GM21737 (cell line): Measurements from ENCODE around the gene LARP7.
"Not testable (repeated sequence)": the region's sequence is repeated elsewhere in the genome, so short reads cannot be mapped to it uniquely, and the experiment has no call there.

Experiments
- ATAC-seq: cut with Tn5 transposase; IDR thresholded peaks from one replicate; pipeline ENCODE4 v1.9.1; 2021; ENCODE audit warnings: mild to moderate bottlenecking, moderate library complexity; ENCODE audit not compliant: unreplicated experiment

Gene LARP7

DNA sequence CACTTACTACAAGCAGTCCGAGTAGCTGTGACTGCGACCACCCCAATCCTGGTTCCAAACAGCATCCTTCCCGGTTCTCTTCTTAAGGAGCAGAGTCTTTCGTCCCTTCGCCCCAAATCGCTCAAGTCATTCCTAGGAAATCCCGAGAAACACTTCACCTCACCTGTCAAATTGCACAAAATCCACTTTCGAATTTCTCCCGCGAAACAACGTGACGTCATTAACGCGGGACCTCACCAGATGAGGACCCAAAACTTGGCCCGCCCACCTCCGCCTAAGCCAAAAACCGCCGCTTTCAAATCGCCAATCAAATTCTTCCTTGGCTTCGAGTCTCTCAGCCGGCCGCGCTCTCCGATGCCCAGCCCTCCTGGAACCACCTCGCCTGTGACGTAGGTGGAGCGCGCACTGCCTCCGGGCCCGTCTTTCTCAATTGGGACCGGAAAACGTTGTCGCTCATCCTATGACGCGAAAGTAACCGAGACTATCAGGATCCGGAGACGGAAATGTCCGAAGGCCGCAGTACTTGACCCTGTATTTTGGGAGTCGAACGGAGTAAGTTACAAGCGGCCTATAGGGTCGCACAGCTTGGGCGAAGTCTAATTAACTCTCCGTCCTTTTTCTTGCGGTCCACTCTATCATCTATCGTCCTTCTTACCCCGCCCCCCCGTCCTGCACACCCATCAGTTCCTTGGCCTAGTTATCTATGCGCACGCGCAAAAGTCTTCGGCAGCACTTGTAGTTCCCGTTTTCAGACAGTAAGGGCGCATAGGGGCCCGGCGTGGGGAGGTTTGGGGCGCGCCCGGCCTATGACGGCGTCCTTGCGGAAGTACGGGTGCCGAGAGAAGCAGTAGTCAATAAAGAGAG is at the start of gene LARP7, which contains the start of gene ZGRF1:
TSS of gene LARP7 (plus strand) at position 456 of the 864 bp plus-strand sequence. CDS start 7,527 bp downstream, outside the sequence.
TSS of gene ZGRF1 (minus strand) at position 222 of the 864 bp plus-strand sequence. CDS start 3,733 bp downstream, outside the sequence.
- peak; percentile 88 for ATAC-seq

DNA sequence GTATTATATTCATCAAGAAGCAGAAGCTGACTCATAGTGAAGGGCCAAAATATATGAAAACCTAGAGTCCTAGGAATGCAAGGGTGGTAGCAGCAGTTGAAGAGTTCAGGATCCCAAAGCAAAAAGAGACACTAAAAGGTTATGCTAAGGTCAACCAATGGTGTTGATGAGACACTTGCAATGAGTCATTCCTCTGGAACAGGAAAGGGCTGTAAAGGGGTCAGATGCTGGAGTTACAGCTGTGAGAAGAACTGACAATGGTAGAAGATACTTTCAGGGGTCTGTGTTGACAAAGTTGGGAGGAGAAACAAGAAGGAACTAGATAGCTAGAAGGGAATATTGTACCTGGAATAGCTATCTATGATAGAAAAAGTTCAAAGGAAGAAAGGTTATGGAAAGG is 47.7 kb upstream of the LARP7 start:
- no peak for ATAC-seq

DNA sequence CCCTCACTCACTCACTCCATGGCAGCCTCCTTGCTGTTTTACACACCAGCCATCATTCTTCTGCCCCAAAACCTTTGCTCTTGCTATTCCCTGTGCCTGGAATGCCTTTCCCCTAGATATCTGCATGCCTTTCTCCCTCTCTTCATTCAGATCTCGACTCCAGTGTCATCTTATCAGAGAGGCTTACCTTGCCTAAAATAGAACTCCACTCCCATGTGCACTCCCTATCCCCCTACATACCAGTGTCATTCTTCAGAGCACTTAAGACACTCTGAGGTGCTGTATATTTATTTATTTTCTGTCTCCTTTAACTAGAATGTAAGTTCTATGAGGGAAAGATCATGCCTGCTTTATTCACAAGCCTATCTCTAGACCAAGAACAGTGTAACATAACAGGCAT is 45.4 kb upstream of the LARP7 start:
- no peak for ATAC-seq

DNA sequence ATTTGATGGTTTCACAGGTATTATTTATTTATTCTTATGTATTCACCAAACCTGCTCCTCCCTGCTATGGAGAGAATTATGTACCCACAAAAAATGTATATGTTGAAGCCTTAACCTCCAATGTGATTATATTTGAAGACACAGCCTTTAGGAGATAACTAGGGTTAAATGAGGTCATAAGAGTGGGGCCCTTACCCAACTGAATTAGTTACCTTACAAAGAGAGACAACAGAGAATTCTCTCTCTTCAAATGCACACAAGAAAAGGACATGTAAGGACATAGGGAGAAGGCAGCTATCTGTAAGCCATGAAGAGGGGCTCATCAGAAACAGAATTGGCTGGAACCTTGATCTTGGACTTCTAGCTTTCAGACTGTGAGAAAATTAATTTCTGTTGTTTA is 44.2 kb upstream of the LARP7 start:
- no peak for ATAC-seq

DNA sequence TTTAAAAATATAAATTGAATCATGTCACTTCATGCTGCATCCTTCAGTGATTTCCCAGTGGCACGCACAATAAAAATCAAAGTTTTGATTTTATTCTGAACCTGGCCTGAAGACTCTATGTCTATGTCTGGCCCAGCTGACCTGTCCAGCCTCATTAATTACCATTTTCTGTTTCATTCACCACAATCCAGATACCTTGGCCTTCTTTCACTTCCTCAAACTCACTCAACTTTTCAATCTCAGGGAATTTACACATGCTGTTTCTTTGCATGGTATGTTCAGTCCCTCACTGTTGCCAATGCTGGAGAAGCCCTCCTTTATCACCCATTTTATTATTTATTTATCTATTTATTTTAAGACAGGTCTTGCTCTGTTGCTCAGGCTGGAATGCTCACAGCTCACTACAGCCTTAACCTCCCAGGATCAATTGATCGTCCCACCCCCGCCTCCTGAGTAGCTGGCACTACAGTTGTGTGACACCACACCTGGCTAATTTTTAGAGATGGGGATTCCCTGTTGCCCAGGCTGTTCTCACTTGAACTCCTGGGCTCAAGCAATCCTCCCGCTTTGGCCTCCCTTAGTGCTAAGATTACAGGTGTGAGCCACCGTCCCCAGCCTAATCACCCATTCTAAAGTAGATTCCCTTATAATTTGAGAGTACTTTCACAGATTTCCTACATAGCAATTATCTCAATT is 43.4 kb upstream of the LARP7 start:
- ATAC-seq, result peak; percentile 57

DNA sequence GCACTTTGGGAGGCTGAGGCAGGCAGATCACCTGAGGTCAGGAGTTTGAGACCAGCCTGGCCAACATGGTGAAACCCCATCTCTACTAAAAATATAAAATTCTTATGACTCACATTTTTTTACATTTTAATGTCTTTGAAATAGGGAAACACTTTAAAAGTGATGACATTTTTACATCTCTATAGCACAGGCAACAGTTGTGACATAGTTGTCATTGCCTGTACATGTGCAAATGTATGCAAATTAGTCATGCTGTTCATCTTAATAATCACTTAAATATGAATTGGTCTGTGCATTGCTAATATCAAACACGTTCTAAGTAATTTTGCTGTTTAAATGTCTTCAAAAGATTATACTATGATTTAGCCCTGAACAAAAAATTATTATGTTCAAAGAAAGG is 42.0 kb upstream of the LARP7 start:
- no peak for ATAC-seq

DNA sequence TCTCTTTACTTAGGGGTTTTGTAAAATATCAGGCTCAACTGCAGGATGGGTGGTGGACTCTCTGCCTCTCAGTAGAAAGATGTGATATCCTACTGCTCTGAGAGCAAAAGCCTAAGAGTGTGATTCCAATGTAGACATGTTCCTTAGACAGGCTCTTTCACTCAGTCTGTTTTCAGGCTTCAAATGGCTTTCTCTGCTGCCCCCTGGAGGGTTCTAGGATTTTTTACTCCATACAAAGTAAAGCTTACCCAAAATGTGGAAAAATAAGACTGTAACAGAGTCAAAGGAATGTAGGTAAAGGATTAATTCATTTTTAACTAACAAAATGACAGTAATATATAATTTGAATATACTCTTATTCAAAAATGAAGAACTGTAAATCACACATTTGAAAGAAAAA is 32.4 kb upstream of the LARP7 start:
- peak; percentile 68 for ATAC-seq

DNA sequence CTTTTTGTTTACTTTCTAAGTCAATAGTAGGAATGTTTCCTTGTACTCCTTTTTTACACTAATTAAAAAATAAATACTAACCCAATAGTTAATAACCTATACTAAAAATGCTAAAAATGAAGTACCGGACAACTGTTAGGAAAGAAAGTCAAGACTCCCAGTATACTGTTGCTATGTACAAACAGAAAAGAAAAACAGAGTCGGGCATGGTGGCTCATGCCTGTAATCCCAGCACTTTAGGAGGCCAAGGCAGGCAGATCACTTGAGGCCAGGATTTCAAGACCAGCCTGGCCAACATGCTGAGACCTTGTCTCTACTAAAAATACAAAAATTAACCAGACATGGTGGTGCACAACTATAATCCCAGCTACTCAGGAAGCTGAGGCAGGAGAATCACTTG is 24.1 kb upstream of the LARP7 start:
- not testable (repeated sequence) for ATAC-seq

DNA sequence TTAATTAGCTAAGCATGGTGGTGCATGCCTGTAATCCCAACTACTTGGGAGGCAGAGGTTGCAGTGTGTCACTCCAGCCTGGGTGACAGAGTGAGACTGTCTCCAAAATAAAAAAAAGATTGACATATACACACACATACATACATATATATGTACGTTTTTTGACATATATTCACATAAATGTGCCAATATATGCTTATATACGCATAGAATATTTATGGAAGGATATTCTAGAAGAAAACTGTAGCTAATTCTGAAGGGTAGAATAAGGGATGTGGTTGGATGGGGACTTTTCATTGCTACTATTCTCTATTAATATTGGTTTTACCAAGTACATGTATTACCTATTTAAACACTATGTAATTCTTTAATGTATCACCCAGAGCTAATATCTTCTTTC is 20.0 kb upstream of the LARP7 start:
- ATAC-seq, result no peak

DNA sequence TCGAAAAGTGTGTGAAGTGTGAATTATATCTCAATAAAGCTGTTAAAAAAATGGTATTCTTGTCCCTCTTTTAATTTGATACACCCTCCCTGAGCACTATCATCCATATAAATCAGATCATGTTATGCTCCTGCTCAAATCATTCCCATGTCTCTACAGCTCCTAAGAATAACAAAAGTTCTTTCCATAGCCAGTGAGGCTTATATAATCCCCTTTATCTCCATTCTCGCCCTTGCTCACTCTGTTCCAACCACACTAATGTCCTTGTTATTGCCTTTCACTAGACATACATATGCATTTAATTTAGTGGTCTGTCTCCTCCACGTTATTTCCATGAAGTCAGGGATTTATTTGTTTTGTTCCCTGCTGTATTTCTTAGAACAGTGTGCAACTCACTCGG is 10.7 kb upstream of the LARP7 start:
- no peak for ATAC-seq

DNA sequence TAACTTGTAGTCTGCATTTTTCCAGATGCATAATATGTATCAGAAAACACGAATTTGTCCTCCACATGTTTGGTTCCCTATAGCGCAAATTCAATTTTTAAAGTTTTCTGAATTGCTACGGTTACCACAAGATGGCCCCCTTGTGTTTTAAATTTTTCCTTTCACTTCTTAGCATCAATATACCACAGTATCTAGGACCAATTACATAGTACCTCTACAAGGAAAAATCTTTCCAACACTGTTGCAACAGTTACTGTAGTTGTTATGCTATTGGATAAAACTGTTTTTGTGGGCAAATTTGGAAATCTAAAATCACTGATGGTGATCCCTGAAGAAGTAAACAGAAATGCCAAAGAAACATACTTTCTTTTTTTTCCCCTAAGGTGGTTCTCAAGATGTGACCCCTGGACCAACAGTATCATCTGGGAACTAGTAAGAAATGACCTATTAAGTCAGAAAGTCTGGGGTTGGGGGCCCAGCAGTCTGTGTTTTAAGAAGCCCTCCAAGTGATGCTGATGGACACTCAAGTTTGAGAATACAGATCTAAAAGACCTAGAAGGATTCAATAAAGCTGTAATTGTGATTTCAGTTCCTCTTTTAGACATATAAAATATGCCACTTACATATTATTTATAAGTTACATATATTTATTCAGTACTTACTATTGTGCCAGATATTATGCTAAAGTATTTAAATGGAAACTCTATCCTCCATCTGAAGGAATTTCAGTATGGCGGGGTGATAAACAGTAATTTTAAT is 3.3 kb upstream of the LARP7 start:
- no peak for ATAC-seq

DNA sequence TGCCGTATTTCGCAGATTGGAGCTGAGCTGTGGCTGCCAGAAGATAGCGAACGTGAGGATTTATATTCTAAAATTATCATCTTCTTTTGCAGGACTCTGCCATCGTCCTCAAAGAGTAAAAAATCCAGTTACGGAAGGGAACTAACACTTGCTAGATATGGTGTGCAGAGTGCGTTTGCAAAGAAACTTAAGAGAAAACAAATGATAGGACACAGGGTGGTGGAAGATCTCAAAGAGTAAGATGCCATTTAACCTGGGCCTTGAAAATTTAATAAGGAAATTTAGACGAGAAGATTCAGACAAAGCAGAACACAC is 566 bp downstream of the LARP7 start:
- ATAC-seq, result no peak

DNA sequence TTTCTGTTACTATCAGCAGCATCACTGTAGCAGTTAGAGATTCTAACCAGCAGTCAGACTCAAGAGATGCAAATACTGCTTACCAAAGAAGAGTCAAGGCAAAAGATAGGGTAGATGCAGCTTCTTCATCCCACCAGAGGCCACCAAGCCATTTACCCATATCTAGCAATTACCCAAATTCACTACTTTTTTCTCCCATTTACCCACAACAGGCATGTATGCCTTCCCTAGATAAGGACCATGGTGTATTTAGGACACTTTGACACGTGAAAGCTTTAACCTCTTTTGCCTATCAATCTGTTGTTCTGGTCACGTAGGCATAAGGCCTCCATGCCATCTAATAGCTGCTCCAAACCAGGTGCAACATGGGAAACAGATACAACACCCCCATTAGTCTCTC is 5.6 kb downstream of the LARP7 start:
- no peak for ATAC-seq

DNA sequence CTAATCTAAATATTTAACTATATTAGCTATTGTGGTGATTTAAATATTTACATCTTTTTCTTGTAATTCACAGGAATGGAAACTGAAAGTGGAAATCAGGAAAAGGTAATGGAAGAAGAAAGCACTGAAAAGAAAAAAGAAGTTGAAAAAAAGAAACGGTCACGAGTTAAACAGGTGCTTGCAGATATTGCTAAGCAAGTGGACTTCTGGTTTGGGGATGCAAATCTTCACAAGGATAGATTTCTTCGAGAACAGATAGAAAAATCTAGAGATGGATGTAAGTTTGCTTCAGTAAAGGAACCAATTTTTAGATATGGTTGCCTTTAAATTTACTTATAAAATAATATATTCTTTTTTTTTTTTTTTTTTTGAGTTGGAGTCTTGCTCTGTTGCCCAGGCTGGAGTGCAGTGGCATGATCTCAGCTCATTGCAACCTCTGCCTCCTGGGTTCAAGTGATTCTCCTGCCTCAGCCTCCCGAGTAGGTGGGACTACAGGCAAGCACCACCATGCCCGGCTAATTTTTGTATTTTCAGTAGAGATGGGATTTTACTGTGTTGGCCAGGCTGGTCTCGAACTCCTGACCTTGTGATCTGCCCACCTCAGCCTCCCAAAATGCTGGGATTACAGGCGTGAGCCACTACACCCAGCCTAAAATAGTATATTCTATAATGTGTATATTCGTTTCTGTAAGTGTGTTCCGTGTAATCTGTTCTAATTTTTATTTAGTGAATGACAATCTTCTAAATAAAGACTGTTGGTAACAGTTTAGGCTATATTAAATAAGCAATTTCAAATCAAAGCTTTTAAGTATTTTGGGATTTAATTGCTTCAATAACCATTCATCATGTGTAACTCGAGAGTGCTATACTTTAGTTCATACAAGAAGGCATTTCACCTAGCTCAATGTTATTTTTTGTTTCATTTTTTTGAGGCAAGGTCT is 7.9 kb downstream of the LARP7 start:
- ATAC-seq, result not testable (repeated sequence)

DNA sequence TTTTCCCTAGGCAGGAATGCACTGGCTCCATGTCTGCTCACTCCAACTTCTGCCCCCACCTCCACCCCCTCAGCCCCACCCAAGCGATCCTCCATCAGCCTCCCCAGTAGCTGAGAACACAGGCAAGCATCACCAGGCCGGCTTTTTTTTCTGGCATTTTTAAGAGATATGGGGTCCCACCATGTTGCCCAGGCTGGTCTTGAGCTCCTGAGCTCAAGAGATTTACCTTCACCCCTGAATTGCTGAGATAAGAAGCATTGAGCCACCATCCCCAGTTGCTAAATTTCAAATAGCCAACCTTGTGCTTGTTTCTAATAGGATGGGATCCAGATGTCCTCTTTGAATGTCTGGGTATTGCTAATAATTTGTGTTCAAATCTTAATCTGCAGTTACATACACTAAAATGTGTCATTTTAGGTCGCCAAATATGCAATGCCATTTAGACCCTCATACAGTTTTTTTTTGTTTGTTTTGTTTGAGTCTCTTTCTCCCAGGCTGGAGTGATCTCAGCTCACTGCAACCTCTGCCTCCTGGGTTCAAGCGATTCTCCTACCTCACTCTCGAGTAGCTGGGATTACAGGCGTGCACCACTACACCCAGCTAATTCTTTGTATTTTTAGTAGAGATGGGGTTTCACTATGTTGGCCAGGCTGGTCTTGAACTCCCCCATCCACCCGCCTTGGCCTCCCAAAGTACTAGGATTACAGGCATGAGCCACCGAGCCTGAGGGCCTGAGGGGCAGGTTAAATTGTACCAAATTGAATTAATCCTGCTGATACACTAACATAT is 8.8 kb downstream of the LARP7 start:
- ATAC-seq, result no peak

DNA sequence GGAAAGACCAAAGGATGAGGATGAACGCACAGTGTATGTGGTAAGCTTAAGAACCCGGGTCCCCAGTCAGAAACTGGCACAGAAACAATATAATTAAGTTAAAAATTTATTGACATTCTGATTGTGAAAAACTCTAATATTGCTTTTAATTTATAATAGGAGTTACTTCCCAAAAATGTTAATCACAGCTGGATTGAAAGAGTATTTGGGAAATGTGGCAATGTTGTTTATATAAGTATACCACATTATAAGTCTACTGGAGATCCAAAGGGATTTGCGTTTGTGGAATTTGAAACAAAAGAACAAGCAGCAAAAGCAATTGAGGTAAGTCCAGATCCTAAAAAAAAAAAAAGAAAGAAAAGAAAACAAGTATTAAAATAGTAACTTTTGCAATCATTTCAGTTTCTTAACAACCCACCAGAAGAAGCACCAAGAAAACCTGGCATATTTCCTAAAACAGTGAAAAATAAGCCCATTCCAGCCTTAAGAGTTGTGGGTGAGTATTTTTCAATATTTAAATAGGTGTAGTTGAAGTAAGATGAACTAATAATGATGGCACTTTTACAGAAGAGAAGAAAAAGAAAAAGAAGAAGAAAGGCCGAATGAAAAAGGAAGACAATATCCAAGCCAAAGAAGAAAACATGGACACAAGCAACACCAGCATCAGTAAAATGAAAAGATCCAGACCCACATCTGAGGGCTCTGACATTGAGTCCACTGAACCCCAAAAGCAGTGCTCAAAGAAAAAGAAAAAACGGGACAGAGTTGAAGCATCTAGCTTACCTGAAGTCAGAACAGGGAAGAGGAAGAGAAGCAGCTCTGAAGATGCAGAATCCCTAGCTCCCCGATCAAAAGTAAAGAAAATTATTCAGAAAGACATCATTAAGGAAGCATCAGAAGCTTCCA is 9.9 kb downstream of the LARP7 start:
- ATAC-seq, result no peak

DNA sequence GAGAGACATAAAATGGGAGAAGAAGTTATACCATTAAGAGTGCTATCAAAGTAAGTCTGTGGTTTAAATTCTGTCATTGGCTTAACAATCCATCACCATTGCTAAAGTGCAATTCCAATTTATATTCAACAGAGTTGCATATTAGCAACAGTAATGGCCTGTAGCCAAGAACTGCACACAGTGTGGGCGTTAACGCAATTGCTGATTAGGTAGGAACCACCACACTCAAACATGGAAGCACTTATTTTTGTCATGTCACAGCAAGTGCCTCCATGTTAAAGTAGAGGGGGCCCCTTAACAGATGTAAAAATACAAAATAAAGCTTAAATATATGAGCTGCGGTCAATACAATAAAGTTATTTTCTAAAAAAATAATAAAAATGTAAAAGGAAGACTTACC is 10.8 kb downstream of the LARP7 start:
- ATAC-seq, result no peak

DNA sequence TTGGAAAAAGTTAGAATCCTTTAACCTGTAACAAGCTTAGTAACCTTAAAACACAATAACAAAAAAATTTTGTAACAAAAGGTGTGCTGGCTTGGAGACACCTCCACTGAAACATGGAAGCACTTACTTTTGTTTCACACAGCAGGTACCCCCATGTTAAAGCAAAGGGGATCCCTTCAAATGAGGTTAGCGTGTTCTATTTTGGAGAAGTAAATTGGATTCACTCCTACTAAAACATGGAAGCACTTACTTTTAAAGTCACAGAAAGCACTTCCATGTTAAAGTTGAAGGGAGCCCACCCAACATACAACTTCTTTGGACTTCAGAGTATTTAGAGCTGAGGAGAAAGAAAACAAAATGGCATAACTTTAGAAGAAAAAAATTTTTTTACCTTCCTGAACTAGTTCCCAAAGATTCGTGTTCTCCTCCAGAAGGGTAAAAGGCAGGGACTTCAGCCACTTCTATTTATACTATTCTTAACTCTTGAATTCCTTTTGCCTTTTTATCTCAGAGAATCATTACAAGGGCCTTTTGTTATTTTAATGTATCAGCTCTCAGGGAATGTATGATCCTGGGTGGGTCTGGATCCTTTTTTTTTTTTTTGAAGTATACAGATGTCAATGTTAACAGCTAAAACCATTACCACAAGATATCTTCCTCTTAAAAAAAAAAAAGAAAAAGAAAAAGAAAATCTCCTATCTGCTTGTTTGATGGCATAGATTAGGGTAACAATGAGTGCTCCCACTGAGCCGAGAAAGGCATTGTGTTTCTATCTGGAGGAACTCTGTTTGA is 11.5 kb downstream of the LARP7 start:
- ATAC-seq, result no peak
